ENCODE measurements around the gene MAST4. TPM values are rescaled to one million over a fixed set of nuclear protein-coding genes. Genes with fewer than 3 reads are reported as not detected.

The MAST4 gene
- total RNA-seq, 2 donors from 2014 or later = 36.8 to 45.7 TPM

DNA sequence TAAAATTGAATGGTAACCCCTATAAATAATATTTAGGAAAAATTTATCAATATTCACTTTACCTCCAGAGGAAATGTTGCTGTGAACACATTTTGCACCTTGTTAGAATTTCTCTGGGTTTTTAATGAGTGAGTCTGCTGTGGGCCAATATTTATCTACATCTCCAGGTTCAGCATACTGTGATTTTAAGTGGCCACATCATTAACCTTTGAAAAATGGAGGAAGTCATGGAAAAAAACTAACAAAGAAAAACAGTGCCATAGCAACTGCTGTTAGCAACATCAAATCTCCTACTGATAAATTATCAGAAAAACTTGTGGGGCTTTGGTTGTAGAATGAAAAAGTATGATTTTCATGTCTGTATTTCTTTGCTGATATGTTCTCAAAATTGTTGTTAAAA, 545.5 kb downstream of the MAST4 start:
- DNase-seq (ENCODE audit: low spot score) = no peak
- H3K4me3 ChIP-seq = no peak overlapping the region
- H3K27ac ChIP-seq = no peak overlapping the region
- TF ChIP-seq POLR2A (IDR thresholded peaks at IDR 0.05) (no peak), POLR2AphosphoS5 (IDR thresholded peaks at IDR 0.05) (no peak)
- TF ChIP-seq, protein P1, sequence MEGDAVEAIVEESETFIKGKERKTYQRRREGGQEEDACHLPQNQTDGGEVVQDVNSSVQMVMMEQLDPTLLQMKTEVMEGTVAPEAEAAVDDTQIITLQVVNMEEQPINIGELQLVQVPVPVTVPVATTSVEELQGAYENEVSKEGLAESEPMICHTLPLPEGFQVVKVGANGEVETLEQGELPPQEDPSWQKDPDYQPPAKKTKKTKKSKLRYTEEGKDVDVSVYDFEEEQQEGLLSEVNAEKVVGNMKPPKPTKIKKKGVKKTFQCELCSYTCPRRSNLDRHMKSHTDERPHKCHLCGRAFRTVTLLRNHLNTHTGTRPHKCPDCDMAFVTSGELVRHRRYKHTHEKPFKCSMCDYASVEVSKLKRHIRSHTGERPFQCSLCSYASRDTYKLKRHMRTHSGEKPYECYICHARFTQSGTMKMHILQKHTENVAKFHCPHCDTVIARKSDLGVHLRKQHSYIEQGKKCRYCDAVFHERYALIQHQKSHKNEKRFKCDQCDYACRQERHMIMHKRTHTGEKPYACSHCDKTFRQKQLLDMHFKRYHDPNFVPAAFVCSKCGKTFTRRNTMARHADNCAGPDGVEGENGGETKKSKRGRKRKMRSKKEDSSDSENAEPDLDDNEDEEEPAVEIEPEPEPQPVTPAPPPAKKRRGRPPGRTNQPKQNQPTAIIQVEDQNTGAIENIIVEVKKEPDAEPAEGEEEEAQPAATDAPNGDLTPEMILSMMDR (IDR thresholded peaks at IDR 0.05) = no peak
- no peaks in the 10 kb centered on the region for H3K27me3 ChIP-seq (replicated peaks; ENCODE audit: insufficient read depth)
- peaks cover 0 to 8% of the 10 kb centered on the region in 2 donors for H3K36me3 ChIP-seq
- intact Hi-C loops (cut with DNase I) = no loop called here
- H3K9me3 ChIP-seq = no peaks in the 10 kb centered on the region
- no peaks in the 10 kb centered on the region for H3K4me1 ChIP-seq (replicated peaks)

DNA sequence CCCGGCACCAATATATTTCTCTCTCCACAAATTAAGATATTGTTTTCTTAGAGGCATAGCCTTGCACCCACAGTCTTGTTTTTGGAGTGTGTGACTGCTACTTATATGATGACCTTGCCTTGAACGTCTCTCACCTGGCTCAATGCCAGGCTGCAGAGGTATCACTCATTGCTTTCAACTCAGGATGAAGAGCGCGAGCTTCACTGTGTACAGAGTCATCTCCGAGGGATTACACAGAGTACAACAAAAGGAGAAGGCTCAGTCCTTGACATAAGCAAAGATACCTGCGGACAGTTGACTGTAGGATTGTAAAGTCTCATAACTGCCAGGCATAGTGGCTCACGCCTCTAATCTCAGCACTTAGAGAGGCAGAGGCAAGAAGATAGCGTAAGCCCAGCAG, 546.6 kb downstream of the MAST4 start:
- Histone ChIP-seq H3K4me1 (replicated peaks) (no peaks in the 10 kb centered on the region), H3K36me3 (peaks cover 0 to 8% of the 10 kb centered on the region in 2 donors), H3K9me3 (no peaks in the 10 kb centered on the region), H3K27ac (no peak overlapping the region), H3K4me3 (no peak overlapping the region), H3K27me3 (replicated peaks; ENCODE audit: insufficient read depth) (no peaks in the 10 kb centered on the region)
- TF ChIP-seq, protein P1 (IDR thresholded peaks at IDR 0.05) = no peak
- TF ChIP-seq POLR2A (IDR thresholded peaks at IDR 0.05) (no peak), POLR2AphosphoS5 (IDR thresholded peaks at IDR 0.05) (no peak)
- WGBS = 85% methylated on average over 8 of the region's 8 CpGs
- no peak for DNase-seq (ENCODE audit: low spot score)
- intact Hi-C loops (cut with DNase I) = no loop called here

DNA sequence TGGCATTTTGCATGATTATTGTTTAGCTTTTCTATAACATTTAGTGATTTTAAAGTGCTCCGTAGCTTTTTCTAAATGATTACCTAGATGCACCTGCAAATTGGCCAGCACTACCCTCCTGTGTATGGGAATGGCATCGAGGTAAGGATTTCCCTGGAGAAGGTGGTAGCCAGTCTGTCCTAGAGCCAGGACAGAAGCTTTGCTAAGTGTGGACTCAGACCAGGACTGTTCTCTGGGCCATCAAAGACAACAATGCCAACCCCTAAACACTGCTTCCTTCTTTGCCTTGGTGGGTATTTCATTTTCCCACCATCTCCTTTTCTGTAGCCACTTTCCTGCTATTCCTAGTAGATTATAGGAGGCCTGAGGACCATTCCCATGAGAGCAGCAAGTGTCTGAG, 547.4 kb downstream of the MAST4 start:
- no peak for DNase-seq (ENCODE audit: low spot score)
- Histone ChIP-seq H3K27me3 (replicated peaks; ENCODE audit: insufficient read depth) (no peaks in the 10 kb centered on the region), H3K9me3 (no peaks in the 10 kb centered on the region), H3K4me3 (no peak overlapping the region), H3K27ac (no peak overlapping the region), H3K4me1 (replicated peaks) (no peaks in the 10 kb centered on the region), H3K36me3 (peaks cover 0 to 8% of the 10 kb centered on the region in 2 donors)
- intact Hi-C loops (cut with DNase I) = no loop called here
- TF ChIP-seq, protein P1 (IDR thresholded peaks at IDR 0.05) = no peak
- TF ChIP-seq POLR2A (IDR thresholded peaks at IDR 0.05) (no peak), POLR2AphosphoS5 (IDR thresholded peaks at IDR 0.05) (no peak)
- 92% methylated on average over 2 of the region's 2 CpGs for WGBS

DNA sequence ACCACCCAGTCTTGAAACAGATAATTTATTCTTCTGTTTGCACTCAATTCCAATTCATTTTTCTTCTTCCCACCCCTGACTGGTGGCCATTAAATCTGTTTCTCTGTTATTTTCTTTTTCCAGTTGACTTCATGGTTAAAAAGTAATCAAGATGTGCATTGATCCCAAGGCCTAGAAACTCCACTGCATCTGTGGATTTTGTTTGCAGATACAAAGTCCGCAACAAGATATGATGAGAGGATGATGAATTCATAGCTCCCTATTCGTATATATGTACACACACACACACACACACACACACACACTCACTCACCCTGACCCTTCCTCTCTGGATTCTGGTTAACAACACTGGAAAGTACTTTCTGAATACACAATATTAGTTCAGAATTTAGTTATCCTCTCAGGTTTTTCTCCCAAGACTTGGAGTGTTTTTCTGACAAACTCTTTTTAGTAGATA, 548.0 kb downstream of the MAST4 start:
- H3K4me3 ChIP-seq = no peak overlapping the region
- no peaks in the 10 kb centered on the region for H3K9me3 ChIP-seq
- 92% methylated on average over 2 of the region's 2 CpGs for WGBS
- no peak for DNase-seq (ENCODE audit: low spot score)
- no peak overlapping the region for H3K27ac ChIP-seq
- no peaks in the 10 kb centered on the region for H3K27me3 ChIP-seq (replicated peaks; ENCODE audit: insufficient read depth)
- TF ChIP-seq POLR2A (IDR thresholded peaks at IDR 0.05) = no peak
- TF ChIP-seq POLR2AphosphoS5 (IDR thresholded peaks at IDR 0.05) = no peak
- TF ChIP-seq, protein P1 (IDR thresholded peaks at IDR 0.05) = no peak
- H3K36me3 ChIP-seq = peaks cover 0 to 8% of the 10 kb centered on the region in 2 donors
- intact Hi-C loops (cut with DNase I) = no loop called here
- H3K4me1 ChIP-seq (replicated peaks) = no peaks in the 10 kb centered on the region

DNA sequence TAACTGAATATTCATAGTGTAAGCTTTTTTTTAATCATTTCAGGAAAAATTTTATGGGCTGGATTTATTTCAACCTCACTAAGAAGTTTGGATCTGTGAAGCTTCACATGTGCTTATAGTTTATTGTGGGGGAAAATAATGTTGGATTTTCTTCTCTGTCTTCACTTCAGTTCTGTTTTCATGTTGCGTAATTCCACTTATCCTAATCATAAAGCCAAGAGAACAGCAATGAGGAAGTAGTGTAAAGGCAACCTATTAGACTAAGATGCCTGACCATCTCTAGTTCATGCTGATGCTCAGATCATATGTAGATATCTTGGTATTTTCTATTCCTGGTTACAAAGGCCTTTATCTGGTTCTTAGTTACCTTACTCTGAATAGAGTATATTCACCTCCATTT, 550.4 kb downstream of the MAST4 start:
- no peaks in the 10 kb centered on the region for H3K27me3 ChIP-seq (replicated peaks; ENCODE audit: insufficient read depth)
- H3K36me3 ChIP-seq = peaks cover 0 to 8% of the 10 kb centered on the region in 2 donors
- no peaks in the 10 kb centered on the region for H3K9me3 ChIP-seq
- H3K27ac ChIP-seq = no peak overlapping the region
- TF ChIP-seq POLR2A (IDR thresholded peaks at IDR 0.05) (no peak), POLR2AphosphoS5 (IDR thresholded peaks at IDR 0.05) (no peak)
- TF ChIP-seq, protein P1 (IDR thresholded peaks at IDR 0.05) = no peak
- no peak for DNase-seq (ENCODE audit: low spot score)
- H3K4me1 ChIP-seq (replicated peaks) = no peaks in the 10 kb centered on the region
- intact Hi-C loops (cut with DNase I) = loop anchor here (5.0 kb wide), 1 partner anchor 159 kb away; no protein-coding TSS in a partner anchor
- no peak overlapping the region for H3K4me3 ChIP-seq
- 91% methylated on average over 1 of the region's 1 CpG for WGBS
